ENCODE measurements around the gene RPLP1.

DNA sequence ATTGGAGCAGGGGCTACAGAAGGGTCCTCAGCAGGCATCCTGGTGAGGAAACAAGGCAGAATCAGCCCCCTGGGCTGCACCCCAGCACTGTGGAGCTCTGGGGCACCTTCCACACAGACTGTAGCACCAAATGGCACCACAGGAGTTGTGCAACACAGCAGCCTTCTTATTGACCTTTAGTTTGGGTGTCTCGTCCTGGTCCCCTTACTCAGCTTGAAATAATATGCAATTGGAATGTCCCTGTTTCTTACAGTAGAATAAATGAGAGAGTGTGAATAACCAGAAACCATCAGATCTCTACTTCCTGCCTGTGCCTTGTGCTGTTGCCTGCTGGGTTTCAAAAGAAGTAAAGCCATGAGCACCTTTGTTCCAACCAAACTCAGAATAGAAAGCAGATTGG, 44.5 kb downstream of the RPLP1 start:
- TF ChIP-seq USF2 (IDR thresholded peaks at IDR 0.05; ENCODE audit: low read length): no peak
- no peak for TF ChIP-seq GTF2F1 (IDR thresholded peaks at IDR 0.05; ENCODE audit: borderline replicate concordance, low read depth, low read length)
- TF ChIP-seq RBBP5 (IDR thresholded peaks at IDR 0.05; ENCODE audit: borderline replicate concordance, low read depth, low read length): no peak
- no peak for TF ChIP-seq CTCF (IDR thresholded peaks at IDR 0.05; ENCODE audit: control extremely low read depth in 1 of 3, insufficient read depth in 1 of 3, low read depth in 1 of 3, low read length in 3 of 3)
- TF ChIP-seq JUN (IDR thresholded peaks at IDR 0.05; ENCODE audit: low read depth, low read length): no peak
- no peak for TF ChIP-seq POLR2A (IDR thresholded peaks at IDR 0.05; ENCODE audit: control extremely low read depth in 1 of 2, low read depth in 2 of 2, low read length in 2 of 2)
- no peak for TF ChIP-seq SP1 (IDR thresholded peaks at IDR 0.05; ENCODE audit: low read depth, low read length)

Measured in H1 (cell line).